Stomach (tissue), 4 donors: ENCODE measurements around the gene COCH.

Source experiments
- CTCF ChIP-seq, 7 experiments: fragments of 450-650 bp in 4 of 7; fragments of 200-600 bp in 3 of 7; sonication (generic) in 3 of 7; IDR thresholded peaks; one replicate each; pipeline ENCODE4 v1.5.1; 2016 to 2019; ENCODE audit warnings: antibody characterized with exemption in 7 of 7, control low read depth in 2 of 7, mild to moderate bottlenecking in 1 of 7
- EP300 ChIP-seq: sonication (generic); formaldehyde crosslinking; IDR thresholded peaks from one replicate; pipeline ENCODE4 v1.6.1; 2017; ENCODE audit warnings: antibody characterized with exemption
- POLR2A ChIP-seq, 4 donors: fragments of 450-650 bp; IDR thresholded peaks; one replicate each; pipeline ENCODE4 v1.6.1; 2016; ENCODE audit warnings: antibody characterized with exemption in 4 of 4, control low read depth in 2 of 4, mild to moderate bottlenecking in 1 of 4, moderate library complexity in 1 of 4
- POLR2AphosphoS5 ChIP-seq, 3 donors: sonication (generic); formaldehyde crosslinking; IDR thresholded peaks; one replicate each; pipeline ENCODE4 v1.6.1; 2016; ENCODE audit warnings: antibody characterized with exemption in 3 of 3

GRCh38 chr14:30914812-30915211, 40.5 kb downstream of the COCH start:
- TF ChIP-seq POLR2AphosphoS5 (IDR thresholded peaks at IDR 0.05), result no peak
- no peak for TF ChIP-seq CTCF (IDR thresholded peaks at IDR 0.05)
- no peak for TF ChIP-seq POLR2A (IDR thresholded peaks at IDR 0.05)
- TF ChIP-seq EP300, result no peak
